Hepatocyte (in vitro differentiated cells): ENCODE measurements around the gene SOX4. TPM values are rescaled to one million over a fixed set of nuclear protein-coding genes. Genes with fewer than 3 reads are reported as not detected.

Source experiments
- DNase-seq: peaks from one replicate; pipeline ENCODE4 v3.0.0-alpha.2; 2016; ENCODE audit warnings: low spot score
- H2AFZ ChIP-seq: fragments of 200-600 bp; sonication (generic); 2 replicates; pipeline ENCODE4 v1.6.0; 2016; ENCODE audit warnings: antibody characterized with exemption, mild to moderate bottlenecking
- H3K27ac ChIP-seq: fragments of 200-600 bp; sonication (generic); 2 replicates; pipeline ENCODE4 v1.5.1; 2016; ENCODE audit warnings: mild to moderate bottlenecking
- H3K27me3 ChIP-seq: fragments of 200-600 bp; sonication (generic); 2 replicates; pipeline ENCODE4 v1.6.1; 2016
- H3K36me3 ChIP-seq: fragments of 200-600 bp; sonication (generic); replicated peaks from 2 replicates; pipeline ENCODE4 v1.5.1; 2016; ENCODE audit warnings: low read depth; ENCODE audit not compliant: insufficient read depth
- H3K4me1 ChIP-seq: fragments of 200-600 bp; sonication (generic); 2 replicates; pipeline ENCODE4 v1.5.1; 2016; ENCODE audit warnings: mild to moderate bottlenecking, moderate library complexity; ENCODE audit not compliant: insufficient read depth
- H3K4me2 ChIP-seq: fragments of 200-600 bp; sonication (generic); 2 replicates; pipeline ENCODE4 v1.6.0; 2016
- H3K4me3 ChIP-seq: fragments of 200-600 bp; sonication (generic); 2 replicates; pipeline ENCODE4 v1.5.1; 2016; ENCODE audit warnings: mild to moderate bottlenecking
- H3K79me2 ChIP-seq: fragments of 200-600 bp; sonication (generic); 2 replicates; pipeline ENCODE4 v1.6.0; 2017; ENCODE audit warnings: mild to moderate bottlenecking
- H3K9me2 ChIP-seq: fragments of 200-600 bp; sonication (generic); replicated peaks from 2 replicates; pipeline ENCODE4 v1.6.0; 2017; ENCODE audit warnings: mild to moderate bottlenecking; ENCODE audit not compliant: insufficient read depth
- H3K9me3 ChIP-seq: fragments of 200-600 bp; sonication (generic); 2 replicates; pipeline ENCODE4 v1.5.1; 2016; ENCODE audit warnings: low read depth, mild to moderate bottlenecking
- H4K20me1 ChIP-seq: fragments of 200-600 bp; sonication (generic); 2 replicates; pipeline ENCODE4 v1.6.0; 2016; ENCODE audit warnings: mild to moderate bottlenecking; ENCODE audit not compliant: insufficient read depth, poor library complexity, severe bottlenecking
- EZH2 ChIP-seq: fragments of 200-600 bp; sonication (generic); IDR thresholded peaks from 2 replicates; pipeline ENCODE4 v1.6.1; 2016; ENCODE audit warnings: antibody characterized with exemption, mild to moderate bottlenecking, borderline replicate concordance
- EZH2phosphoT487 ChIP-seq: fragments of 200-600 bp; sonication (generic); IDR thresholded peaks from one replicate; pipeline ENCODE4 v1.6.1; 2018; ENCODE audit warnings: antibody characterized with exemption, mild to moderate bottlenecking, low read depth, moderate library complexity; ENCODE audit not compliant: unreplicated experiment, severe bottlenecking
- WGBS: methylation state at CpG from one replicate; pipeline ENCODE4 v1.1.6; 2016; ENCODE audit warnings: low lambda C conversion rate; ENCODE audit errors: missing lambda C conversion rate; 5-methylcytosine and 5-hydroxymethylcytosine counted together
- polyA plus RNA-seq: library from polyadenylated mRNA; unstranded; fragments of >200 nt; fragmentation: Nextera tagmentation; extraction: Ambion mirVana; gene quantifications from 2 replicates; pipeline ENCODE4 v1.2.1, GENCODE V29; 2016
- total RNA-seq: library from RNA; depleted of rRNA; stranded (reverse); fragments of >200 nt; gene quantifications from 2 replicates; pipeline ENCODE4 v1.2.3, GENCODE V29; 2014
- TF ChIP-seq, protein P1 (sequence below): fragments of 200-600 bp; sonication (generic); IDR thresholded peaks from 2 replicates; pipeline ENCODE4 v1.5.1; 2016; ENCODE audit warnings: antibody characterized with exemption, mild to moderate bottlenecking; ENCODE audit not compliant: poor library complexity

The SOX4 gene
- total and polyA plus RNA-seq, 2 experiments from 2014 or later, result 62.2 to 92.5 TPM

- Histone ChIP-seq H2AFZ (no peak overlapping the region), H3K4me2 (no peak overlapping the region), H3K9me3 (no peaks in the 10 kb centered on the region), H3K4me3 (no peak overlapping the region), H3K9me2 (no peaks in the 10 kb centered on the region), H3K36me3 (no peaks in the 10 kb centered on the region), H3K27ac (no peak overlapping the region), H3K4me1 (peaks cover 1% of the 10 kb centered on the region), H4K20me1 (peaks cover 7% of the 10 kb centered on the region), H3K79me2 (peaks cover 8% of the 10 kb centered on the region), H3K27me3 (no peaks in the 10 kb centered on the region)
- DNase-seq, result no peak
- TF ChIP-seq EZH2phosphoT487, result no peak
- WGBS, result 68% methylated on average over 3 of the region's 3 CpGs
Observed at GRCh38 chr6:21604081-21604480, 10.5 kb downstream of the SOX4 start.

DNA sequence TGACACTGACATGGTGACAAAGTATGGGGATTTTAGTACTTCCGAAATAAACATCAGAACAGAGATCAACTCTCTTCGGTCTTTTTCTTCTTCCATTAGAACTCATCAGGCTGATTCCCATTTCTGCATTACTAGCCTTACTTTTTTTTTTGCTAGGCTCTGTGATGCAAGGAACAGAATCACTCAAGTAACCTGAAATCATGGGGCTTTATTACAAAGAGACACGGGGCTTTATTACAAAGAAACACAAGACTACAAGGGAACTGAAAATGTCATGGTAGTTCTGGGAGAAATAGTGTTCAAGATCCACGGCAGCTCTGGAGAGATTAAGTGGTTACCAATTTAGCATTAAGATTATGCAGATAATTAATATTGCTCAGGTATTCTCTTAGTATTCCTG is 11.6 kb downstream of the SOX4 start:
- Histone ChIP-seq H4K20me1 (no peaks in the 10 kb centered on the region), H3K27ac (no peak overlapping the region), H3K9me3 (no peaks in the 10 kb centered on the region), H2AFZ (no peak overlapping the region), H3K4me1 (no peaks in the 10 kb centered on the region), H3K4me2 (no peak overlapping the region), H3K9me2 (no peaks in the 10 kb centered on the region), H3K4me3 (no peak overlapping the region), H3K36me3 (no peaks in the 10 kb centered on the region), H3K79me2 (no peaks in the 10 kb centered on the region), H3K27me3 (no peaks in the 10 kb centered on the region)
- TF ChIP-seq, protein P1, sequence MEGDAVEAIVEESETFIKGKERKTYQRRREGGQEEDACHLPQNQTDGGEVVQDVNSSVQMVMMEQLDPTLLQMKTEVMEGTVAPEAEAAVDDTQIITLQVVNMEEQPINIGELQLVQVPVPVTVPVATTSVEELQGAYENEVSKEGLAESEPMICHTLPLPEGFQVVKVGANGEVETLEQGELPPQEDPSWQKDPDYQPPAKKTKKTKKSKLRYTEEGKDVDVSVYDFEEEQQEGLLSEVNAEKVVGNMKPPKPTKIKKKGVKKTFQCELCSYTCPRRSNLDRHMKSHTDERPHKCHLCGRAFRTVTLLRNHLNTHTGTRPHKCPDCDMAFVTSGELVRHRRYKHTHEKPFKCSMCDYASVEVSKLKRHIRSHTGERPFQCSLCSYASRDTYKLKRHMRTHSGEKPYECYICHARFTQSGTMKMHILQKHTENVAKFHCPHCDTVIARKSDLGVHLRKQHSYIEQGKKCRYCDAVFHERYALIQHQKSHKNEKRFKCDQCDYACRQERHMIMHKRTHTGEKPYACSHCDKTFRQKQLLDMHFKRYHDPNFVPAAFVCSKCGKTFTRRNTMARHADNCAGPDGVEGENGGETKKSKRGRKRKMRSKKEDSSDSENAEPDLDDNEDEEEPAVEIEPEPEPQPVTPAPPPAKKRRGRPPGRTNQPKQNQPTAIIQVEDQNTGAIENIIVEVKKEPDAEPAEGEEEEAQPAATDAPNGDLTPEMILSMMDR, result no peak
- no peak for TF ChIP-seq EZH2
- DNase-seq, result no peak
- 89% methylated on average over 4 of the region's 4 CpGs for WGBS

DNA sequence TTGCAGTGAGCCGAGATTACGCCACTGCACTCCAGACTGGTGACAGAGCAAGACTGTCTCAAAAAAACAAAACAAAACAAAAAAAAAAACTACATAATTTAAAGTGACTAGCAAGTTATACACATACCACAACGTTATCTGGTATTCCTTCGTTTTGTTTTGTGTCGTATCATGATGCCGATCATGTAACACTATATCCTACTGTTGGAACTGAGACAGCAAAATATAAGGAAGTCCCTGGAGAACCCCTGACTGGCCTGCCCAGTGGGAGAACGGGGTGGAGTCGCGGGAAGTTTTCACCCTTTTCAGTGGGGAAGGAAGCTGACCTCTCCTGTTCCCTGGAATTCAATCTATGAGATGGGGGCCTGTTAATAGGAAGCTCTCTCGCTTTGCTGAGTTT is 15.1 kb downstream of the SOX4 start:
- Histone ChIP-seq H3K4me2 (no peak overlapping the region), H3K4me3 (no peak overlapping the region), H3K27ac (no peak overlapping the region), H3K27me3 (no peaks in the 10 kb centered on the region), H3K4me1 (no peaks in the 10 kb centered on the region), H3K36me3 (no peaks in the 10 kb centered on the region), H3K9me2 (no peaks in the 10 kb centered on the region), H4K20me1 (no peaks in the 10 kb centered on the region), H2AFZ (no peak overlapping the region), H3K9me3 (no peaks in the 10 kb centered on the region), H3K79me2 (no peaks in the 10 kb centered on the region)
- 89% methylated on average over 10 of the region's 10 CpGs for WGBS
- TF ChIP-seq EZH2phosphoT487, result no peak
- TF ChIP-seq EZH2, result no peak
- TF ChIP-seq, protein P1, result no peak
- no peak for DNase-seq

- DNase-seq, result no peak
- no peak overlapping the region for H2AFZ ChIP-seq
- H3K4me1 ChIP-seq, result no peaks in the 10 kb centered on the region
- H3K4me2 ChIP-seq, result no peak overlapping the region
- no peak for TF ChIP-seq EZH2
- TF ChIP-seq, protein P1, result no peak
- no peak for TF ChIP-seq EZH2phosphoT487
- H4K20me1 ChIP-seq, result no peaks in the 10 kb centered on the region
- no peaks in the 10 kb centered on the region for H3K9me2 ChIP-seq
- no peaks in the 10 kb centered on the region for H3K79me2 ChIP-seq
- H3K36me3 ChIP-seq, result no peaks in the 10 kb centered on the region
- no peaks in the 10 kb centered on the region for H3K27me3 ChIP-seq
- H3K9me3 ChIP-seq, result no peaks in the 10 kb centered on the region
- 99% methylated on average over 19 of the region's 28 CpGs for WGBS
- no peak overlapping the region for H3K27ac ChIP-seq
- H3K4me3 ChIP-seq, result no peak overlapping the region
Observed at GRCh38 chr6:21609881-21610329, 16.4 kb downstream of the SOX4 start.
